Hypothalamus (tissue), 51 donors: ENCODE measurements around the gene KDELR3.

Experiments used
- DNase-seq, 51 donors: peaks; one replicate each; lab custom pipeline; 2025; lab: John Stamatoyannopoulos, UW

Gene KDELR3

DNA sequence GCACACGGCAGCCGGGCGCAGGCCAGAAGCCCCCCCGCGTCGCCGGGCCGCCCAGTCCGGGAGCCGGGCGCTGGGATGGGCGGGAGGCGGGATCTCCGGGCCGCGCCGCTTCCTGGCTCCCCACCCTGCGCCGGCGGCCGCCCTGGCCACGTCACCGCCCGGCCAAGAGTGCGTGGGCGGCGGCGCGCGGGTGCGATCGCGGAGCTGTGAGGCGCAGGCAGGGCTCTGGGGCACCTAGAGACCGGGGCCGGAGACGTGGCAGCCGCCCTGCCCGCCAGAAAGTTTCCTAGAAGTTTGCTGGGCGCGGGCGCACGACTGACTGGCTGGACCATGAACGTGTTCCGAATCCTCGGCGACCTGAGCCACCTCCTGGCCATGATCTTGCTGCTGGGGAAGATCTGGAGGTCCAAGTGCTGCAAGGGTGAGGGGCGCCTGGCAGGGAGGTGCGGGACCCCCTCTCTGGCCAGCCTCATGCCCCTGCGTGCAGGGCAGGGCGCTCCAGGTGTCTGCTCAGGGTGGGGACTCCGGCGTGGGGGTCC, at the start of gene KDELR3:
Gene KDELR3 (plus strand): TSS at position 193 of the 539 bp plus-strand sequence. CDS start 138 bp downstream, at position 331.
- peak in 2 of 51 donors; percentile 30 for DNase-seq

DNA sequence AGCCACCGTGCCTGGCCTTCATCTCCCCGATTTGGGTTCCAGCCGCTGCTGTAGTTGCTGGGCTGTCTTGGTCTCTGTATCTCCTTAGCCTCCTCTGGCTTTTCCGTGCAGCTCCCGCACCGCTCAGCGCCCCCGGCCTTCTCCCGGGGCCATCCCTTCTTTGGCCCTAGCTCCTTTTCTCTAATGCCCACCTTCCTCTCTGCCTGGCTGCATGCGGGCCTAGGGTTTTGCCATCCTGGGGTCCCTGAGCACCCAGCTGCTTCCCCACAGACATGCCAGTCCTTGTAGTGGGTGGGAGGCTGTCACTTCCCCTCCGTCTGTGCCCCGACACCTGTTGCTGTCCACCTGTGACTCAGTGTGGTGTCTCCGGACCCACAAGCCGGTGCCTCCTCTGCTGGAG, 49.3 kb upstream of the KDELR3 start:
- no peak for DNase-seq

- DNase-seq = no peak
Measured at GRCh38 chr22:38419121-38419857, 48.6 kb upstream of the KDELR3 start.

DNA sequence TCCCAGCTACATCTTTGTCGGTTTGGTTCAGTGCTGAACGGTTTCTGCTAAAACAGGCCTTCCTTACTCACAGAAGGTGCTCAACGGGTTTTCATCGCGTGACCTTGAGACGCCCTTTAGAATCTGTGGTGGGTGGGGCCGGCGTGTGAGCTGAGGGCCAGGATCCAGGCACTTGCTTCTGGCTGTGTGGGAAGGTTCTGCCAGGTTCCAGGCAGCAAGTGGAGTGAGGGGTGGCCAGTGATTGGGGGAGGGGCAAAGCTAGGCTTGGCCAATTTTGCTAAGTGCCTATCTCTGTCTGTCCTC, 48.1 kb upstream of the KDELR3 start:
- no peak for DNase-seq

- DNase-seq = no peak
Measured at GRCh38 chr22:38420734-38421133, 47.2 kb upstream of the KDELR3 start.

GRCh38 chr22:38422611-38423511, 45.0 kb upstream of the KDELR3 start:
- DNase-seq = peak in 6 of 51 donors; percentile 18 to 75 (median 36)

- no peak for DNase-seq
Measured at GRCh38 chr22:38423512-38424503, 44.1 kb upstream of the KDELR3 start.

DNA sequence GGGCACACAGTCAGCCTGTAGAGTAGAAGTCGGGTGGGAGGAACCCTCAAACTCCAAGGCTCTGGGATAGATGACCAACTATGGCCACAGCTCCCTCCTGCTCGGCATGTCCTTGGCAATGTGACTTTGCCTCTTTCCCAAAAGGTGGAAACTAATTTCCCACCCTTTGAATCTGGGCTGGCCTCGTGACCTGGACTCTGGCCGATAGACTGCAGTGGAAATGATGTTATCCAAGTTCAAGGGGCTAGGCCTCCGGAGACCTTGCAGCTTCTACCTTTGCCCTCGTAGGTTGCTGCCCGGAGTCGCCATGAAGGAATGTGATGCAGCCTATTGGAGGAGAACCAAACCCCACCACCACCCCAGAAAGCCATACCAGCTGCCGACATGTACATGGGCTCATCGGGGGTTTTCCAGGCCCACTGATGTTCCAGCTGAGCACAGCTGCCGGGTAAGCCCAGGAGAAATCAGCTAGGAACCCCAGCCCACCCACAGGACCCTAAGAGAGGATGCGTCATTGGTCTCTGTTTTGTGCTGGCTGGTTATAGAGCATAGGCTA, 43.3 kb upstream of the KDELR3 start:
- no peak for DNase-seq

- no peak for DNase-seq
Measured at GRCh38 chr22:38426628-38427027, 41.3 kb upstream of the KDELR3 start.

DNA sequence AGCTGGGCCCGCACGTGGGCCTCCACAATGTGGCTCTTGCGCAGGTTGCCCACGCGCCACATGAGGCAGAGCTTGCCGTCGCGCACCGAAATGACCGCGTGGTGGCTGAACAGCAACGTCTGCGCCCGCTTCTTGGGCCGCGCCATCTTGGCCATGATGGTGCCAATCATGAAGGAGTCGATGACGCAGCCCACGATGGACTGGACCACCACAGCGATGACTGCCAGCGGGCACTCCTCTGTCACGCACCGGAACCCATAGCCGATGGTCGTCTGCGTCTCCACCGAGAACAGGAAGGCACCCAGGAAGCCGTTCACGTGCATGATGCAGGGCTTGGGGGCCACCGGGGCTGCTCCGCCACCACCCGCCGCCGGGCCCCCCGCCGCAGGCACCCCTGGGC, 40.4 kb upstream of the KDELR3 start:
- DNase-seq = no peak

GRCh38 chr22:38427940-38428339, 40.0 kb upstream of the KDELR3 start:
- no peak for DNase-seq

DNA sequence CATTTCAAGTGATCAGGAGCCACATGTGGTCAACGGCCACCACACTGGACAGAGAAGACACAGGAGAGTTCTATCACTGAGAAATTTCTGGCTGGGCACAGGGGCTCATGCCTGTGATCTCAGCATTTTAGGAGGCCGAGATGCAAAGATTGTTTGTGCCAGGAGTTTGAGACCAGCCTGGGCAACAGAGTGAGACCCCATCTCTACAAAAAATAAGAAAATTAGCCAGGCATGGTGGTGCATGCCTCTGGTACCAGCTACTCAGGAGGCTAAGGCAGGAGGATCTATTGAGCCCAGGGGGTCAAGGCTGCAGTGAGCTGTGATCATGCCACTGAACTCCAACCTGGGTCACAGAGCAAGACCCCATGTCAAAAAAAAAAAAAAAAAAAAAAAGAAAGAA, 39.2 kb upstream of the KDELR3 start:
- DNase-seq = no peak

GRCh38 chr22:38429499-38430068, 38.3 kb upstream of the KDELR3 start:
- peak in 11 of 51 donors; percentile 11 to 77 (median 35) for DNase-seq

- DNase-seq = no peak
Measured at GRCh38 chr22:38431266-38432010, 36.5 kb upstream of the KDELR3 start.

GRCh38 chr22:38432264-38432663, 35.6 kb upstream of the KDELR3 start:
- DNase-seq = no peak

- no peak for DNase-seq
Measured at GRCh38 chr22:38433871-38434270, 34.0 kb upstream of the KDELR3 start.

GRCh38 chr22:38435010-38435409, 32.9 kb upstream of the KDELR3 start:
- no peak for DNase-seq

- DNase-seq = no peak
Measured at GRCh38 chr22:38435965-38436364, 31.9 kb upstream of the KDELR3 start.
